Mesendoderm (in vitro differentiated cells): ENCODE measurements around the gene RSL24D1.

ENCODE experiments used
- DNase-seq: peaks from one replicate; pipeline ENCODE4 v3.0.0; 2013
- H2AK5ac ChIP-seq: 2 replicates; pipeline ENCODE4 v1.6.1; 2013; ENCODE audit warnings: low read length, inconsistent platforms
- H2BK120ac ChIP-seq: 2 replicates; pipeline ENCODE4 v1.6.1; 2013; ENCODE audit warnings: low read depth, mild to moderate bottlenecking, low read length, moderate library complexity, mixed read lengths
- H2BK15ac ChIP-seq: replicated peaks from 2 replicates; pipeline ENCODE4 v1.6.1; 2013; ENCODE audit warnings: low read depth, mild to moderate bottlenecking, moderate library complexity
- H2BK5ac ChIP-seq: 2 replicates; pipeline ENCODE4 v1.6.1; 2013; ENCODE audit warnings: low read length, inconsistent platforms
- H3K18ac ChIP-seq: 2 replicates; pipeline ENCODE4 v1.6.1; 2013; ENCODE audit warnings: mild to moderate bottlenecking, low read length, mixed read lengths
- H3K23ac ChIP-seq: one replicate; pipeline ENCODE4 v1.6.1; 2013; ENCODE audit warnings: low read length
- H3K27ac ChIP-seq: 2 replicates; pipeline ENCODE4 v1.5.1; 2013; ENCODE audit warnings: low read depth, mild to moderate bottlenecking, inconsistent platforms, low read length, moderate library complexity
- H3K27me3 ChIP-seq: 2 replicates; pipeline ENCODE4 v1.6.1; 2013; ENCODE audit warnings: low read length, control low read depth, mild to moderate bottlenecking, inconsistent platforms; ENCODE audit not compliant: insufficient read depth, poor library complexity
- H3K36me3 ChIP-seq: 2 replicates; pipeline ENCODE4 v1.6.1; 2013; ENCODE audit warnings: low read length, inconsistent platforms; ENCODE audit not compliant: control insufficient read depth, insufficient read depth
- H3K4ac ChIP-seq: one replicate; pipeline ENCODE4 v1.6.1; 2013; ENCODE audit warnings: low read depth, mild to moderate bottlenecking, low read length, moderate library complexity
- H3K4me1 ChIP-seq: 2 replicates; pipeline ENCODE4 v1.6.1; 2013; ENCODE audit warnings: low read depth, low read length, inconsistent platforms; ENCODE audit not compliant: control insufficient read depth
- H3K4me2 ChIP-seq: 2 replicates; pipeline ENCODE4 v1.6.1; 2013; ENCODE audit warnings: low read length
- H3K4me3 ChIP-seq: 2 replicates; pipeline ENCODE4 v1.5.1; 2013; ENCODE audit warnings: mild to moderate bottlenecking, low read length
- H3K56ac ChIP-seq: one replicate; pipeline ENCODE4 v1.6.1; 2013; ENCODE audit warnings: low read length
- H3K79me1 ChIP-seq: 2 replicates; pipeline ENCODE4 v1.6.1; 2013; ENCODE audit warnings: low read length, inconsistent platforms
- H3K79me2 ChIP-seq: 2 replicates; pipeline ENCODE4 v1.6.1; 2013; ENCODE audit warnings: mild to moderate bottlenecking, low read length; ENCODE audit not compliant: control insufficient read depth, insufficient read depth
- H3K9ac ChIP-seq: 2 replicates; pipeline ENCODE4 v1.6.1; 2013; ENCODE audit warnings: low read length, inconsistent platforms
- H4K5ac ChIP-seq: one replicate; pipeline ENCODE4 v1.6.1; 2013; ENCODE audit warnings: low read length
- H4K8ac ChIP-seq: one replicate; pipeline ENCODE4 v1.6.1; 2013; ENCODE audit warnings: low read depth, mild to moderate bottlenecking, control low read depth, low read length, moderate library complexity
- WGBS: extraction: QIAGEN DNeasy Blood & Tissue Kit; methylation state at CpG from one replicate; pipeline ENCODE4 v1.1.7; 2013; ENCODE audit warnings: low lambda C conversion rate, missing lambda C conversion rate; ENCODE audit not compliant: insufficient coverage; ENCODE audit errors: extremely low coverage; 5-methylcytosine and 5-hydroxymethylcytosine counted together

The RSL24D1 gene

GRCh38 chr15:55198706-55199105, 2.0 kb upstream of the RSL24D1 start:
- no peak overlapping the region for H2BK120ac ChIP-seq
- H3K27me3 ChIP-seq = no peaks in the 10 kb centered on the region
- H3K9ac ChIP-seq = no peak overlapping the region
- H3K56ac ChIP-seq = no peak overlapping the region
- no peak overlapping the region for H2AK5ac ChIP-seq
- WGBS = no CpG with 5 or more reads among the region's 3 CpGs
- H3K27ac ChIP-seq = no peak overlapping the region
- no peak overlapping the region for H3K18ac ChIP-seq
- no peak overlapping the region for H3K23ac ChIP-seq
- H2BK15ac ChIP-seq = no peak overlapping the region
- H3K4me3 ChIP-seq = no peak overlapping the region
- peaks cover 29% of the 10 kb centered on the region for H3K79me2 ChIP-seq
- H3K36me3 ChIP-seq = no peaks in the 10 kb centered on the region
- H3K4me2 ChIP-seq = no peak overlapping the region
- H3K4me1 ChIP-seq = peaks cover 4% of the 10 kb centered on the region
- no peak overlapping the region for H4K8ac ChIP-seq
- H2BK5ac ChIP-seq = no peak overlapping the region
- H3K4ac ChIP-seq = no peak overlapping the region
- no peak for DNase-seq
- H4K5ac ChIP-seq = no peak overlapping the region
- H3K79me1 ChIP-seq = no peaks in the 10 kb centered on the region

GRCh38 chr15:55197719-55198118, 978 bp upstream of the RSL24D1 start:
- Histone ChIP-seq H3K18ac (no peak overlapping the region), H3K79me1 (no peaks in the 10 kb centered on the region), H3K79me2 (peaks cover 34% of the 10 kb centered on the region), H4K5ac (peak overlapping the region; percentile 99), H3K56ac (peak overlapping the region; percentile 98), H2BK5ac (no peak overlapping the region), H3K4me1 (peaks cover 4% of the 10 kb centered on the region), H2AK5ac (no peak overlapping the region), H3K27ac (no peak overlapping the region), H4K8ac (no peak overlapping the region), H3K4me2 (peak overlapping the region; percentile 99), H3K4ac (no peak overlapping the region), H3K9ac (peak overlapping the region; percentile 96), H3K4me3 (peak overlapping the region; percentile 87), H3K27me3 (no peaks in the 10 kb centered on the region), H2BK120ac (no peak overlapping the region), H3K23ac (no peak overlapping the region), H2BK15ac (no peak overlapping the region), H3K36me3 (no peaks in the 10 kb centered on the region)
- DNase-seq = no peak
- WGBS = no CpG with 5 or more reads among the region's 4 CpGs

- no CpG with 5 or more reads among the region's 10 CpGs for WGBS
- Histone ChIP-seq H3K4ac (peak overlapping the region; percentile 70), H3K56ac (peak overlapping the region; percentile 98), H3K27me3 (no peaks in the 10 kb centered on the region), H2AK5ac (no peak overlapping the region), H3K79me2 (peaks cover 37% of the 10 kb centered on the region), H3K27ac (peak overlapping the region; percentile 88), H3K4me2 (peak overlapping the region; percentile 99), H3K36me3 (no peaks in the 10 kb centered on the region), H2BK120ac (no peak overlapping the region), H2BK15ac (no peak overlapping the region), H4K8ac (no peak overlapping the region), H3K4me3 (peak overlapping the region; percentile 87), H4K5ac (peak overlapping the region; percentile 99), H3K4me1 (peaks cover 4% of the 10 kb centered on the region), H3K23ac (peak overlapping the region; percentile 83), H3K79me1 (no peaks in the 10 kb centered on the region), H2BK5ac (peak overlapping the region; percentile 61), H3K18ac (peak overlapping the region; percentile 91), H3K9ac (peak overlapping the region; percentile 96)
- no peak for DNase-seq
Measured at GRCh38 chr15:55197362-55197705, 593 bp upstream of the RSL24D1 start.

GRCh38 chr15:55195996-55196395, 745 bp downstream of the RSL24D1 start:
- H3K9ac ChIP-seq = peak overlapping the region; percentile 99
- peaks cover 4% of the 10 kb centered on the region for H3K4me1 ChIP-seq
- H3K27ac ChIP-seq = no peak overlapping the region
- no peak overlapping the region for H3K18ac ChIP-seq
- peak overlapping the region; percentile 59 for H2AK5ac ChIP-seq
- no peak overlapping the region for H3K23ac ChIP-seq
- DNase-seq = no peak
- H2BK15ac ChIP-seq = no peak overlapping the region
- H4K5ac ChIP-seq = peak overlapping the region; percentile 60
- H2BK120ac ChIP-seq = no peak overlapping the region
- peak overlapping the region; percentile 98 for H3K4me3 ChIP-seq
- no CpG with 5 or more reads among the region's 9 CpGs for WGBS
- H2BK5ac ChIP-seq = peak overlapping the region; percentile 80
- H3K4me2 ChIP-seq = peak overlapping the region; percentile 94
- no peaks in the 10 kb centered on the region for H3K27me3 ChIP-seq
- peaks cover 45% of the 10 kb centered on the region for H3K79me2 ChIP-seq
- no peak overlapping the region for H4K8ac ChIP-seq
- peak overlapping the region; percentile 64 for H3K4ac ChIP-seq
- peaks cover 3% of the 10 kb centered on the region for H3K36me3 ChIP-seq
- H3K56ac ChIP-seq = peak overlapping the region; percentile 99
- H3K79me1 ChIP-seq = peaks cover 3% of the 10 kb centered on the region

- no peak for DNase-seq
- Histone ChIP-seq H3K27ac (no peak overlapping the region), H2BK15ac (no peak overlapping the region), H3K56ac (no peak overlapping the region), H3K27me3 (no peaks in the 10 kb centered on the region), H4K5ac (no peak overlapping the region), H3K79me2 (peaks cover 51% of the 10 kb centered on the region), H3K79me1 (peaks cover 5% of the 10 kb centered on the region), H3K36me3 (peaks cover 3% of the 10 kb centered on the region), H2BK5ac (no peak overlapping the region), H3K4ac (no peak overlapping the region), H2BK120ac (no peak overlapping the region), H3K9ac (no peak overlapping the region), H3K18ac (no peak overlapping the region), H3K4me3 (no peak overlapping the region), H3K4me2 (no peak overlapping the region), H3K4me1 (peaks cover 4% of the 10 kb centered on the region), H4K8ac (no peak overlapping the region), H2AK5ac (no peak overlapping the region), H3K23ac (no peak overlapping the region)
Measured at GRCh38 chr15:55194256-55194655, 2.5 kb downstream of the RSL24D1 start.

- Histone ChIP-seq H3K9ac (no peak overlapping the region), H3K79me2 (peaks cover 16% of the 10 kb centered on the region), H3K27me3 (no peaks in the 10 kb centered on the region), H3K18ac (no peak overlapping the region), H3K56ac (no peak overlapping the region), H4K8ac (no peak overlapping the region), H2BK5ac (no peak overlapping the region), H3K79me1 (peaks cover 7% of the 10 kb centered on the region), H2BK15ac (no peak overlapping the region), H3K36me3 (no peaks in the 10 kb centered on the region), H3K4me2 (no peak overlapping the region), H3K23ac (no peak overlapping the region), H3K4me3 (no peak overlapping the region), H3K4me1 (no peaks in the 10 kb centered on the region), H3K27ac (no peak overlapping the region), H4K5ac (no peak overlapping the region), H3K4ac (no peak overlapping the region), H2AK5ac (no peak overlapping the region), H2BK120ac (no peak overlapping the region)
- WGBS = no CpG with 5 or more reads among the region's 1 CpG
- no peak for DNase-seq
Measured at GRCh38 chr15:55186331-55186730, 10.4 kb downstream of the RSL24D1 start.
